ENCODE measurements around the gene KSR2. TPM values are rescaled to one million over a fixed set of nuclear protein-coding genes. Genes with fewer than 3 reads are reported as not detected.

KSR2 gene
- total RNA-seq, 1 experiment from 2014 or later = 2.0 TPM

- no peaks in the 10 kb centered on the region for H3K4me1 ChIP-seq (replicated peaks; ENCODE audit: insufficient read depth)
- CTCF ChIA-PET = no interaction called here
Observed at GRCh38 chr12:117440384-117440783, 528.4 kb downstream of the KSR2 start.

GRCh38 chr12:117439531-117440001, 529.2 kb downstream of the KSR2 start:
- ChIA-PET CTCF (no interaction called here), POLR2A (ENCODE audit: unreplicated experiment) (no interaction called here)
- BruUV-seq (replicated peaks) = no TSS peak

More at GRCh38 chr12:117440384-117440783, 528.4 kb downstream of the KSR2 start:
- no peak overlapping the region for H2AFZ ChIP-seq
- intact Hi-C loops (cut with micrococcal nuclease; ENCODE audit: unreplicated experiment) = no loop called here
- H3K79me2 ChIP-seq (ENCODE audit: low read depth) = no peaks in the 10 kb centered on the region
- POLR2A ChIA-PET (ENCODE audit: unreplicated experiment) = no interaction called here
- H3K4me2 ChIP-seq = no peak overlapping the region
- no TSS peak for BruUV-seq (replicated peaks)
- no peak for DNase-seq
- H3K4me3 ChIP-seq = no peak overlapping the region
- no peaks in the 10 kb centered on the region for H3K36me3 ChIP-seq (ENCODE audit: low read depth)
- no peaks in the 10 kb centered on the region for H4K20me1 ChIP-seq (ENCODE audit: insufficient read depth)
- no peaks in the 10 kb centered on the region for H3F3A ChIP-seq (ENCODE audit: insufficient read depth, low read depth)
- TF ChIP-seq EZH2 (IDR thresholded peaks at IDR 0.05; ENCODE audit: low read depth) (no peak), CTCF (conservative IDR thresholded peaks at IDR 0.05) (no peak)
- no peak overlapping the region for H3K27ac ChIP-seq
- no peaks in the 10 kb centered on the region for H3K9me3 ChIP-seq (ENCODE audit: insufficient read depth, low read depth)
- no peaks in the 10 kb centered on the region for H3K9me2 ChIP-seq (ENCODE audit: insufficient read depth)
- peaks cover 90% of the 10 kb centered on the region for H3K27me3 ChIP-seq (ENCODE audit: insufficient read depth, low read depth)

GRCh38 chr12:117438809-117439208, 530.0 kb downstream of the KSR2 start:
- no TSS peak for BruUV-seq (replicated peaks)
- no peak overlapping the region for H3K4me3 ChIP-seq
- H3K27ac ChIP-seq = no peak overlapping the region
- H3K4me2 ChIP-seq = no peak overlapping the region
- no peaks in the 10 kb centered on the region for H3K4me1 ChIP-seq (replicated peaks; ENCODE audit: insufficient read depth)
- H4K20me1 ChIP-seq (ENCODE audit: insufficient read depth) = no peaks in the 10 kb centered on the region
- no peak for TF ChIP-seq CTCF (conservative IDR thresholded peaks at IDR 0.05)
- TF ChIP-seq EZH2 (IDR thresholded peaks at IDR 0.05; ENCODE audit: low read depth) = no peak
- no peaks in the 10 kb centered on the region for H3F3A ChIP-seq (ENCODE audit: insufficient read depth, low read depth)
- H3K9me3 ChIP-seq (ENCODE audit: insufficient read depth, low read depth) = no peaks in the 10 kb centered on the region
- no peak overlapping the region for H2AFZ ChIP-seq
- intact Hi-C loops (cut with micrococcal nuclease; ENCODE audit: unreplicated experiment) = no loop called here
- ChIA-PET CTCF (no interaction called here), POLR2A (ENCODE audit: unreplicated experiment) (no interaction called here)
- H3K27me3 ChIP-seq (ENCODE audit: insufficient read depth, low read depth) = peaks cover 75% of the 10 kb centered on the region
- H3K36me3 ChIP-seq (ENCODE audit: low read depth) = no peaks in the 10 kb centered on the region
- no peak for DNase-seq
- H3K9me2 ChIP-seq (ENCODE audit: insufficient read depth) = no peaks in the 10 kb centered on the region
- H3K79me2 ChIP-seq (ENCODE audit: low read depth) = no peaks in the 10 kb centered on the region

More at GRCh38 chr12:117439531-117440001, 529.2 kb downstream of the KSR2 start:
- Histone ChIP-seq H3K9me2 (ENCODE audit: insufficient read depth) (no peaks in the 10 kb centered on the region), H3K4me3 (no peak overlapping the region), H4K20me1 (ENCODE audit: insufficient read depth) (no peaks in the 10 kb centered on the region), H3K36me3 (ENCODE audit: low read depth) (no peaks in the 10 kb centered on the region), H3F3A (ENCODE audit: insufficient read depth, low read depth) (no peaks in the 10 kb centered on the region), H3K79me2 (ENCODE audit: low read depth) (no peaks in the 10 kb centered on the region), H2AFZ (no peak overlapping the region), H3K9me3 (ENCODE audit: insufficient read depth, low read depth) (no peaks in the 10 kb centered on the region), H3K4me1 (replicated peaks; ENCODE audit: insufficient read depth) (no peaks in the 10 kb centered on the region), H3K27me3 (ENCODE audit: insufficient read depth, low read depth) (peaks cover 83% of the 10 kb centered on the region), H3K4me2 (no peak overlapping the region), H3K27ac (no peak overlapping the region)
- DNase-seq = no peak
- TF ChIP-seq EZH2 (IDR thresholded peaks at IDR 0.05; ENCODE audit: low read depth) (no peak), CTCF (conservative IDR thresholded peaks at IDR 0.05) (no peak)
- intact Hi-C loops (cut with micrococcal nuclease; ENCODE audit: unreplicated experiment) = no loop called here
